ENCODE results near the gene MIF. TPM values are rescaled to one million over a fixed set of nuclear protein-coding genes. Genes with fewer than 3 reads are reported as not detected.

The MIF gene
- total and polyA plus RNA-seq, 2 donors (not counting 3 experiments of a cell fraction or from before 2014, with no cell fraction given): 529 to 674 TPM

- no peak overlapping the region for H2AFZ ChIP-seq (ENCODE audit: low read depth, low read length)
- no peaks in the 10 kb centered on the region for H3K9me1 ChIP-seq (replicated peaks; ENCODE audit: control insufficient read depth, extremely low read depth, insufficient read depth, low read length)
- no peak overlapping the region for H3K4me2 ChIP-seq (ENCODE audit: insufficient read depth, low read length)
- H3K27ac ChIP-seq (ENCODE audit: insufficient read depth, low read depth, low read length): no peak overlapping the region
- dilution Hi-C loops (cut with MboI; ENCODE audit: extremely low pct_ligation_motif_present, low sequenced_read_pairs): no loop called here
- no peak overlapping the region for H3K4me3 ChIP-seq (replicated peaks in 1 of 3; ENCODE audit: insufficient read depth in 1 of 3, low read depth in 1 of 3, low read length in 3 of 3)
- BruUV-seq (replicated peaks): no TSS peak
- H3K9me3 ChIP-seq (replicated peaks; ENCODE audit: control insufficient read depth, insufficient read depth, low read length): no peaks in the 10 kb centered on the region
- H3K9ac ChIP-seq (replicated peaks; ENCODE audit: extremely low read depth, insufficient read depth, low read length): no peak overlapping the region
- TF ChIP-seq MYC (IDR thresholded peaks at IDR 0.05; ENCODE audit: low read depth, low read length) (no peak), POLR2AphosphoS5 (IDR thresholded peaks at IDR 0.05; ENCODE audit: insufficient read depth, low read depth, low read length) (no peak), GATA2 (IDR thresholded peaks at IDR 0.05; ENCODE audit: insufficient read depth, insufficient read length, low read depth, low read length) (no peak), CTCF (IDR thresholded peaks at IDR 0.05; ENCODE audit: extremely low read depth in 1 of 2, insufficient read depth in 1 of 2, low read depth in 1 of 2, low read length in 2 of 2) (no peak), POLR2A (IDR thresholded peaks at IDR 0.05; ENCODE audit: low read depth, low read length) (no peak), FOS (IDR thresholded peaks at IDR 0.05; ENCODE audit: borderline replicate concordance, insufficient read depth, low read length) (no peak), MAX (IDR thresholded peaks at IDR 0.05; ENCODE audit: insufficient read depth, insufficient read length) (no peak), JUN (IDR thresholded peaks at IDR 0.05; ENCODE audit: borderline replicate concordance, insufficient read depth, insufficient read length, low read depth) (no peak), EZH2 (IDR thresholded peaks at IDR 0.05; ENCODE audit: borderline replicate concordance, low read depth, low read length, severe bottlenecking) (no peak)
- intact Hi-C loops (cut with micrococcal nuclease): no loop called here
- POLR2A ChIA-PET: no interaction called here
- H3K36me3 ChIP-seq (ENCODE audit: control insufficient read depth in 2 of 2, extremely low read depth in 1 of 2, insufficient read depth in 2 of 2, low read length in 2 of 2): peaks cover 0 to 2% of the 10 kb centered on the region in 2 experiments
- CTCF ChIA-PET: interaction anchor here (0.6 to 0.9 kb wide), 2 partner anchors 17 to 62 kb away, joined by 3 read pairs; partner anchors contain the start of gene MIF
- DNase-seq (ENCODE audit: low read depth, low spot score) (no peak), FAIRE-seq (no peak)
- no peaks in the 10 kb centered on the region for H4K20me1 ChIP-seq (replicated peaks; ENCODE audit: control insufficient read depth, extremely low read depth, insufficient read depth, low read length)
- peaks cover 0 to 9% of the 10 kb centered on the region in 2 experiments for H3K27me3 ChIP-seq (ENCODE audit: control insufficient read depth in 2 of 2, insufficient read depth in 2 of 2, low read length in 2 of 2)
- H3K4me1 ChIP-seq (ENCODE audit: control insufficient read depth, extremely low read depth, insufficient read depth, low read length): peaks cover 12% of the 10 kb centered on the region
- H3K79me2 ChIP-seq (ENCODE audit: control insufficient read depth, insufficient read depth, low read length): no peaks in the 10 kb centered on the region
Observed at GRCh38 chr22:23911318-23911980, 17.3 kb downstream of the MIF start.
